HCT116 (cell line): ENCODE data around the gene MEP1A. TPM values are rescaled to one million over a fixed set of nuclear protein-coding genes. Genes with fewer than 3 reads are reported as not detected.

Experiments used
- ATAC-seq: fragments of 200-7000 bp; cut with Tn5 transposase; 2 replicates; pipeline ENCODE4 v1.9.1; 2020; ENCODE audit warnings: mild to moderate bottlenecking, moderate library complexity
- BruUV-seq: library from RNA; stranded (reverse); fragments of 400-500 nt; replicated peaks from 2 replicates; lab custom pipeline; 2021; lab: Mats Ljungman, UMichigan
- CTCF ChIA-PET: fragments of 300-600 bp; sonication (Branson Sonifier 250); formaldehyde crosslinking; loops from one replicate; lab custom pipeline; 2021; ENCODE audit warnings: antibody characterized with exemption; lab: Charles Lee
- POLR2A ChIA-PET: fragments of 300-600, 350-600 bp; sonication (Branson Sonifier 250); formaldehyde crosslinking; loops from one replicate; lab custom pipeline; 2021; ENCODE audit warnings: antibody characterized with exemption; lab: Charles Lee
- RAD21 ChIA-PET, 2 experiments: fragments of 300-600 bp; sonication (Branson Sonifier 250); formaldehyde crosslinking; loops; one replicate each; lab custom pipeline; 2023; ENCODE audit warnings: low total read pairs in 2 of 2; ENCODE audit not compliant: uncharacterized antibody in 2 of 2, unreplicated experiment in 2 of 2, low non-redundant PET in 1 of 2; lab: Charles Lee
- DNase-seq: peaks from one replicate; pipeline ENCODE4 v3.0.0-alpha.2; 2010; ENCODE audit warnings: low read depth, low spot score
- H2AFZ ChIP-seq: fragments of 200-600 bp; shearing (Covaris generic), sonication (generic); 2 replicates; pipeline ENCODE4 v1.6.1; 2017; ENCODE audit warnings: low read depth, mixed run types, mixed read lengths, antibody characterized with exemption, low read length; ENCODE audit not compliant: poor library complexity, severe bottlenecking
- H3K27ac ChIP-seq: 2 replicates; pipeline ENCODE4 v1.5.1; 2012; ENCODE audit warnings: low read depth, low read length
- H3K27me3 ChIP-seq: fragments of 200-600 bp; sonication (generic); 2 replicates; pipeline ENCODE4 v1.6.1; 2016; ENCODE audit warnings: mixed run types, low read length, mixed read lengths; ENCODE audit not compliant: insufficient read depth
- H3K36me3 ChIP-seq, 2 experiments: fragments of 200-500 bp in 1 of 2; fragments of 200-600 bp in 1 of 2; sonication (Bioruptor generic) in 1 of 2; sonication (generic) in 1 of 2; 2 replicates each; pipeline versions ENCODE4 v1.5.1 to v1.6.1; 2014 to 2016; ENCODE audit warnings: low read length in 2 of 2, inconsistent platforms in 1 of 2, mixed read lengths in 1 of 2, mixed run types in 1 of 2; ENCODE audit not compliant: insufficient read depth in 2 of 2, control insufficient read depth in 1 of 2
- H3K4me1 ChIP-seq, 2 experiments: fragments of 200-600 bp in 1 of 2; sonication (generic) in 1 of 2; 2 replicates each; pipeline versions ENCODE4 v1.5.1 to v1.6.1; 2012 to 2017; ENCODE audit warnings: low read length in 2 of 2, inconsistent platforms in 1 of 2, mild to moderate bottlenecking in 1 of 2, mixed read lengths in 1 of 2, mixed run types in 1 of 2, moderate library complexity in 1 of 2; ENCODE audit not compliant: insufficient read depth in 2 of 2, control insufficient read depth in 1 of 2
- H3K4me2 ChIP-seq: fragments of 200-600 bp; sonication (generic); 2 replicates; pipeline ENCODE4 v1.6.1; 2017; ENCODE audit warnings: mixed run types, low read length, mixed read lengths
- H3K4me3 ChIP-seq, 2 experiments: fragments of 200-600 bp in 1 of 2; sonication (generic) in 1 of 2; replicated peaks in 1 of 2; 2 replicates each; pipeline ENCODE4 v1.5.1; 2011 to 2016; ENCODE audit warnings: low read length in 2 of 2, control low read depth in 1 of 2, low read depth in 1 of 2, mild to moderate bottlenecking in 1 of 2, mixed read lengths in 1 of 2, mixed run types in 1 of 2
- H3K79me2 ChIP-seq: fragments of 200-600 bp; sonication (generic); 2 replicates; pipeline ENCODE4 v1.6.1; 2017; ENCODE audit warnings: mild to moderate bottlenecking, mixed run types, low read length, moderate library complexity, mixed read lengths; ENCODE audit not compliant: insufficient read depth
- H3K9ac ChIP-seq: fragments of 200-600 bp; sonication (generic); 2 replicates; pipeline ENCODE4 v1.6.1; 2016; ENCODE audit warnings: low read length, mixed read lengths
- H3K9me2 ChIP-seq: fragments of 200-600 bp; sonication (generic), shearing (Covaris generic); 2 replicates; pipeline ENCODE4 v1.6.1; 2017; ENCODE audit warnings: mixed run types, mild to moderate bottlenecking, moderate library complexity; ENCODE audit not compliant: insufficient read depth
- H3K9me3 ChIP-seq, 2 experiments: fragments of 200-500 bp in 1 of 2; fragments of 200-600 bp in 1 of 2; sonication (Bioruptor generic) in 1 of 2; sonication (generic) in 1 of 2; 2 replicates each; pipeline ENCODE4 v1.6.1; 2014 to 2017; ENCODE audit warnings: low read length in 2 of 2, mixed read lengths in 2 of 2, inconsistent platforms in 1 of 2, low read depth in 1 of 2, mild to moderate bottlenecking in 1 of 2, mixed run types in 1 of 2, moderate library complexity in 1 of 2; ENCODE audit not compliant: control insufficient read depth in 1 of 2, insufficient read depth in 1 of 2
- H4K20me1 ChIP-seq: fragments of 200-600 bp; sonication (generic), shearing (Covaris generic); 2 replicates; pipeline ENCODE4 v1.6.1; 2017; ENCODE audit warnings: mixed run types, mild to moderate bottlenecking, moderate library complexity; ENCODE audit not compliant: insufficient read depth
- ATF3 ChIP-seq: IDR thresholded peaks from 2 replicates; pipeline ENCODE4 v1.6.1; 2012
- CTCF ChIP-seq, 3 experiments: fragments of 200-600 bp in 1 of 3; sonication (generic) in 1 of 3; IDR thresholded peaks in 2 of 3; conservative IDR thresholded peaks in 1 of 3; 2 replicates each; pipeline ENCODE4 v1.5.1; 2012 to 2017; ENCODE audit warnings: low read depth in 2 of 3, low read length in 2 of 3, antibody characterized with exemption in 1 of 3, borderline replicate concordance in 1 of 3, control low read depth in 1 of 3, mild to moderate bottlenecking in 1 of 3, mixed read lengths in 1 of 3, mixed run types in 1 of 3, moderate library complexity in 1 of 3; ENCODE audit not compliant: insufficient read depth in 1 of 3
- EGR1 ChIP-seq: IDR thresholded peaks from 2 replicates; pipeline ENCODE4 v1.6.1; 2012; ENCODE audit warnings: low read depth
- ELF1 ChIP-seq: IDR thresholded peaks from 2 replicates; pipeline ENCODE4 v1.6.1; 2012; ENCODE audit warnings: low read depth, borderline replicate concordance
- EZH2 ChIP-seq: fragments of 200-600 bp; sonication (generic); IDR thresholded peaks from 2 replicates; pipeline ENCODE4 v1.6.1; 2017; ENCODE audit warnings: antibody characterized with exemption, mixed run types
- JUND ChIP-seq: IDR thresholded peaks from 2 replicates; pipeline ENCODE4 v1.6.1; 2012
- MAX ChIP-seq: IDR thresholded peaks from 2 replicates; pipeline ENCODE4 v1.6.1; 2012
- POLR2A ChIP-seq: IDR thresholded peaks from 2 replicates; pipeline ENCODE4 v1.7.0; 2011; ENCODE audit warnings: borderline replicate concordance; ENCODE audit not compliant: insufficient read depth, insufficient read length; ENCODE audit errors: extremely low read depth
- POLR2AphosphoS5 ChIP-seq: IDR thresholded peaks from 2 replicates; pipeline ENCODE4 v1.6.1; 2011; ENCODE audit warnings: mild to moderate bottlenecking, low read depth, low read length, moderate library complexity
- RAD21 ChIP-seq: IDR thresholded peaks from 2 replicates; pipeline ENCODE4 v1.6.1; 2012; ENCODE audit warnings: low read depth, mild to moderate bottlenecking
- REST ChIP-seq: IDR thresholded peaks from 2 replicates; pipeline ENCODE4 v1.6.1; 2012; ENCODE audit warnings: low read depth
- SIN3A ChIP-seq: IDR thresholded peaks from 2 replicates; pipeline ENCODE4 v1.6.1; 2012; ENCODE audit warnings: low read depth
- SP1 ChIP-seq: IDR thresholded peaks from 2 replicates; pipeline ENCODE4 v1.6.1; 2012; ENCODE audit warnings: low read depth
- SRF ChIP-seq: IDR thresholded peaks from 2 replicates; pipeline ENCODE4 v1.6.1; 2012; ENCODE audit warnings: low read depth
- TCF7L2 ChIP-seq: IDR thresholded peaks from 2 replicates; pipeline ENCODE4 v1.7.0; 2011; ENCODE audit warnings: borderline replicate concordance, inconsistent platforms; ENCODE audit not compliant: insufficient read depth, insufficient read length; ENCODE audit errors: extremely low read depth
- YY1 ChIP-seq: IDR thresholded peaks from 2 replicates; pipeline ENCODE4 v1.6.1; 2011; ENCODE audit warnings: low read length, low read depth, moderate library complexity, mild to moderate bottlenecking; ENCODE audit not compliant: insufficient replicate concordance; ENCODE audit errors: extremely low read depth
- ZBTB33 ChIP-seq: IDR thresholded peaks from 2 replicates; pipeline ENCODE4 v1.6.1; 2011; ENCODE audit warnings: mild to moderate bottlenecking, low read length, moderate library complexity; ENCODE audit not compliant: insufficient replicate concordance; ENCODE audit errors: extremely low read depth
- ZFX ChIP-seq: fragments of 450-650 bp; IDR thresholded peaks from 2 replicates; pipeline ENCODE4 v1.6.1; 2017
- ZNF274 ChIP-seq: fragments of 200-500 bp; sonication (Bioruptor generic); IDR thresholded peaks from 2 replicates; pipeline ENCODE4 v1.6.1; 2014; ENCODE audit warnings: mild to moderate bottlenecking, low read depth, low read length, inconsistent platforms
- intact Hi-C: fragments of 100-400 bp; cut with micrococcal nuclease; formaldehyde crosslinking; loops from 2 replicates; pipeline ENCODE4 v1.10.0; 2022
- total RNA-seq: library from RNA; stranded (reverse); gene quantifications from one replicate; pipeline ENCODE4 v1.2.1, GENCODE V29; 2021; ENCODE audit not compliant: unreplicated experiment

Gene MEP1A
- total RNA-seq, 1 experiment from 2014 or later = not detected

GRCh38 chr6:46758960-46759753 is 34.0 kb upstream of the MEP1A start:
- no peak overlapping the region for H2AFZ ChIP-seq
- TF ChIP-seq POLR2A (no peak), EZH2 (no peak), POLR2AphosphoS5 (no peak), ZBTB33 (no peak), YY1 (no peak), ELF1 (no peak), ZNF274 (no peak), SRF (no peak), ATF3 (no peak), TCF7L2 (no peak), REST (no peak), ZFX (no peak), CTCF (IDR thresholded peaks at IDR 0.05 in 2 of 3, conservative IDR thresholded peaks at IDR 0.05 in 1 of 3; ENCODE audit: borderline replicate concordance in 1 of 3, insufficient read depth in 1 of 3, low read depth in 2 of 3, low read length in 2 of 3) (no peak), MAX (no peak), JUND (no peak), SIN3A (no peak), SP1 (no peak), EGR1 (no peak), RAD21 (no peak)
- H3K4me2 ChIP-seq = no peak overlapping the region
- no peak overlapping the region for H3K9ac ChIP-seq
- no peaks in the 10 kb centered on the region for H3K79me2 ChIP-seq
- peaks cover 4 to 9% of the 10 kb centered on the region in 2 experiments; a peak in 3 of 4 replicates for H3K4me1 ChIP-seq
- ChIA-PET RAD21 (no interaction called here), CTCF (no interaction called here), POLR2A (no interaction called here)
- H3K36me3 ChIP-seq = no peaks in the 10 kb centered on the region
- no peaks in the 10 kb centered on the region for H4K20me1 ChIP-seq
- intact Hi-C loops = no loop called here
- H3K27me3 ChIP-seq = no peaks in the 10 kb centered on the region
- no TSS peak for BruUV-seq
- ATAC-seq (no peak), DNase-seq (no peak)
- no peaks in the 10 kb centered on the region for H3K9me3 ChIP-seq
- no peak overlapping the region for H3K4me3 ChIP-seq
- H3K27ac ChIP-seq = no peak overlapping the region
- H3K9me2 ChIP-seq = no peaks in the 10 kb centered on the region
